Fibroblast of lung (primary cell): ENCODE data around the gene SRSF11. TPM values are rescaled to one million over a fixed set of nuclear protein-coding genes. Genes with fewer than 3 reads are reported as not detected.

ENCODE experiments used
- DNase-seq, 2 donors: peaks; one replicate each; pipeline versions ENCODE4 v3.0.0 to v3.0.0-alpha.2; 2010; ENCODE audit warnings: low read depth in 2 of 2
- H2AFZ ChIP-seq: 2 replicates; pipeline ENCODE4 v1.5.1; 2012; ENCODE audit warnings: low read length, control low read depth, inconsistent platforms
- H3K27ac ChIP-seq: 2 replicates; pipeline ENCODE4 v1.5.1; 2011; ENCODE audit warnings: low read length, control low read depth; ENCODE audit not compliant: insufficient read depth
- H3K27me3 ChIP-seq: 2 replicates; pipeline ENCODE4 v1.5.1; 2011; ENCODE audit warnings: mild to moderate bottlenecking, low read length; ENCODE audit not compliant: control insufficient read depth, insufficient read depth
- H3K36me3 ChIP-seq: 2 replicates; pipeline ENCODE4 v1.5.1; 2011; ENCODE audit warnings: low read length; ENCODE audit not compliant: control insufficient read depth, insufficient read depth
- H3K4me1 ChIP-seq: 2 replicates; pipeline ENCODE4 v1.5.1; 2011; ENCODE audit warnings: low read length; ENCODE audit not compliant: control insufficient read depth, insufficient read depth; ENCODE audit errors: extremely low read depth
- H3K4me2 ChIP-seq: 2 replicates; pipeline ENCODE4 v1.5.1; 2011; ENCODE audit warnings: low read length, control low read depth; ENCODE audit not compliant: insufficient read depth; ENCODE audit errors: extremely low read depth
- H3K4me3 ChIP-seq, 4 experiments: fragments of 200-600 bp in 1 of 4; sonication (generic) in 1 of 4; replicated peaks in 1 of 4; 2 replicates each; pipeline ENCODE4 v1.5.1; 2011 to 2016; ENCODE audit warnings: low read length in 4 of 4, low read depth in 3 of 4, mild to moderate bottlenecking in 3 of 4, control low read depth in 2 of 4, inconsistent platforms in 1 of 4, mixed read lengths in 1 of 4; ENCODE audit not compliant: insufficient read depth in 1 of 4; ENCODE audit errors: control extremely low read depth in 1 of 4
- H3K79me2 ChIP-seq: 2 replicates; pipeline ENCODE4 v1.5.1; 2012; ENCODE audit warnings: mild to moderate bottlenecking, low read length, inconsistent platforms; ENCODE audit not compliant: control insufficient read depth, insufficient read depth
- H3K9ac ChIP-seq: 2 replicates; pipeline ENCODE4 v1.5.1; 2011; ENCODE audit warnings: mild to moderate bottlenecking, low read length, control low read depth; ENCODE audit not compliant: insufficient read depth
- H3K9me3 ChIP-seq: 2 replicates; pipeline ENCODE4 v1.5.1; 2012; ENCODE audit warnings: low read depth, low read length; ENCODE audit not compliant: control insufficient read depth, insufficient read depth
- H4K20me1 ChIP-seq: 2 replicates; pipeline ENCODE4 v1.5.1; 2011; ENCODE audit warnings: low read length; ENCODE audit not compliant: control insufficient read depth, insufficient read depth; ENCODE audit errors: extremely low read depth
- EZH2 ChIP-seq: IDR thresholded peaks from 2 replicates; pipeline ENCODE4 v1.5.1; 2012; ENCODE audit warnings: low read length, control low read depth, mild to moderate bottlenecking; ENCODE audit errors: missing control alignments
- polyA plus RNA-seq, 2 donors: library from polyadenylated mRNA; depleted of rRNA in 1 of 2; stranded (reverse) in 1 of 2; unstranded in 1 of 2; fragments of >200 nt; gene quantifications; 2 replicates each; pipeline ENCODE4 v1.2.1, GENCODE V29; 2011 to 2012; ENCODE audit warnings: missing spikeins in 1 of 2
- total RNA-seq: library from RNA; depleted of rRNA; stranded (reverse); fragments of >200 nt; gene quantifications from 2 replicates; pipeline ENCODE4 v1.2.1, GENCODE V29; 2014
- TF ChIP-seq, protein P1 (sequence below), 2 donors: IDR thresholded peaks in 1 of 2; conservative IDR thresholded peaks in 1 of 2; 1 replicate in 1 of 2; 2 replicates in 1 of 2; pipeline ENCODE4 v1.5.1; 2011 to 2012; ENCODE audit warnings: low read length in 2 of 2, control low read depth in 1 of 2, inconsistent platforms in 1 of 2, low read depth in 1 of 2, mild to moderate bottlenecking in 1 of 2

SRSF11 gene
- total and polyA plus RNA-seq, 2 donors (not counting 1 experiment from before 2014, with no cell fraction given): 139 to 163 TPM

DNA sequence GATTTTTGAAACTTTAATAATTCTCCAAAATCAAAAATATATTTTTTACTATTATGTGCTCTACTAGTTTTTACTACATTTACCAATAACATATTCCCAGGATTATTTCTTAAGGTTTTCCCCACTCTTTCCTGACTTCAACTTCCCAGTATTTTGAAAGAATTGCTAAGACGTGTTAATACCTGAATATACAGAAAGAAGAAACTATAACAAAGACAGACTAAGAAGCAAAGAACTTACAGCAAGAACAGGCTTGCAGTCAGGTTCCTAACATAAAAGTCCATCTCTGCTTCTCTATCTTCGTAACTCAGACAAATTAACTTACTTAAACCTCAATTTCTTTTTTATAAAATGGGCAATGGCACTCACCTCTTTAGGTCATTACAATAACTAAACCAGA is 63.2 kb downstream of the SRSF11 start:
- Histone ChIP-seq H3K4me1 (no peaks in the 10 kb centered on the region), H3K9ac (no peak overlapping the region), H3K27me3 (no peaks in the 10 kb centered on the region)

DNA sequence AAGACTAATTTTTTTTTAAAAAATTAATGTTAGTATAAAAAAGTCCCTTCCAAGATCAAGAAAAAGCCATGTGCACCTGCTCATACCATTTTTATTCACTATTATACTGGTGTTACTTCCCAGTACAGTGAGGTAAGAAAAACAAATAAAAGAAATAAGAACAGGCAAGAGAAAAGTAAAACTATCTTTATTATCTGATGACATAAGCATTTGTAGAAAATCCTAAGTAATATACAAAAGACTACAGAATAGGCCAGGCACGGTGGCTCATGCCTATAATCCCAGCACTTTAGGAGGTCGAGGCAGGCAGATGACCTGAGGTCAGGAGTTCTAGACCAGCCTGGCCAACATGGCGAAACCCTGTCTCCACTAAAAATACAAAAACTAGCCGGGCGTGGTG is 65.3 kb downstream of the SRSF11 start:
- H3K4me1 ChIP-seq: no peaks in the 10 kb centered on the region
- DNase-seq: no peak
- H3K9ac ChIP-seq: no peak overlapping the region
- H3K4me3 ChIP-seq: no peak overlapping the region
- H3K4me2 ChIP-seq: no peak overlapping the region
- H2AFZ ChIP-seq: no peak overlapping the region
- no peaks in the 10 kb centered on the region for H3K36me3 ChIP-seq
- TF ChIP-seq, protein P1, sequence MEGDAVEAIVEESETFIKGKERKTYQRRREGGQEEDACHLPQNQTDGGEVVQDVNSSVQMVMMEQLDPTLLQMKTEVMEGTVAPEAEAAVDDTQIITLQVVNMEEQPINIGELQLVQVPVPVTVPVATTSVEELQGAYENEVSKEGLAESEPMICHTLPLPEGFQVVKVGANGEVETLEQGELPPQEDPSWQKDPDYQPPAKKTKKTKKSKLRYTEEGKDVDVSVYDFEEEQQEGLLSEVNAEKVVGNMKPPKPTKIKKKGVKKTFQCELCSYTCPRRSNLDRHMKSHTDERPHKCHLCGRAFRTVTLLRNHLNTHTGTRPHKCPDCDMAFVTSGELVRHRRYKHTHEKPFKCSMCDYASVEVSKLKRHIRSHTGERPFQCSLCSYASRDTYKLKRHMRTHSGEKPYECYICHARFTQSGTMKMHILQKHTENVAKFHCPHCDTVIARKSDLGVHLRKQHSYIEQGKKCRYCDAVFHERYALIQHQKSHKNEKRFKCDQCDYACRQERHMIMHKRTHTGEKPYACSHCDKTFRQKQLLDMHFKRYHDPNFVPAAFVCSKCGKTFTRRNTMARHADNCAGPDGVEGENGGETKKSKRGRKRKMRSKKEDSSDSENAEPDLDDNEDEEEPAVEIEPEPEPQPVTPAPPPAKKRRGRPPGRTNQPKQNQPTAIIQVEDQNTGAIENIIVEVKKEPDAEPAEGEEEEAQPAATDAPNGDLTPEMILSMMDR (conservative IDR thresholded peaks at IDR 0.05 in 1 of 2, IDR thresholded peaks at IDR 0.05 in 1 of 2; ENCODE audit: low read depth in 1 of 2, low read length in 2 of 2): no peak
- no peak for TF ChIP-seq EZH2
- H4K20me1 ChIP-seq: no peaks in the 10 kb centered on the region
- H3K27ac ChIP-seq: no peak overlapping the region
- no peaks in the 10 kb centered on the region for H3K9me3 ChIP-seq
- no peaks in the 10 kb centered on the region for H3K79me2 ChIP-seq
- H3K27me3 ChIP-seq: no peaks in the 10 kb centered on the region

More for the DNA sequence above, 63.2 kb downstream of the SRSF11 start:
- Histone ChIP-seq H3K27ac (no peak overlapping the region), H3K9me3 (no peaks in the 10 kb centered on the region), H3K4me3 (no peak overlapping the region), H3K4me2 (no peak overlapping the region), H4K20me1 (no peaks in the 10 kb centered on the region), H2AFZ (no peak overlapping the region), H3K36me3 (no peaks in the 10 kb centered on the region), H3K79me2 (no peaks in the 10 kb centered on the region)
- no peak for TF ChIP-seq EZH2
- TF ChIP-seq, protein P1 (conservative IDR thresholded peaks at IDR 0.05 in 1 of 2, IDR thresholded peaks at IDR 0.05 in 1 of 2; ENCODE audit: low read depth in 1 of 2, low read length in 2 of 2): no peak
- no peak for DNase-seq

DNA sequence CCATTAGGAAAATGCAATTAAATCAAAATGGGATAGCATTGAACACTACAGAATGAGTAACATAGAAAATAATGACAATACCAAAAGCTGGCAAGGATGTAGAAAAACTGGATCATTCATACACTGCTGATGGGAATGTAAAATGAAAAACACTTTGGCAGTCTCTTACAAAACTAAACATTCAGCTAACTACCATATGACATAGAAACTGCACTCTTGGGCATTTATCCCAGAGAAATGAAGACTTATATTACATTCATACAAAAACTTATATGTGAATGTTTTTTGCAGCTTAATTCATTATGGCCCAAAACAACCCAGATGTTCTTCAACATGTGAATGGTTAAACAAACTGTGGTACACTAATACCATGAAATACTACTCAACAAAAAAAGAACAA is 67.0 kb downstream of the SRSF11 start:
- H3K9ac ChIP-seq: no peak overlapping the region
- H3K27ac ChIP-seq: no peak overlapping the region
- no peaks in the 10 kb centered on the region for H3K27me3 ChIP-seq
- TF ChIP-seq, protein P1 (conservative IDR thresholded peaks at IDR 0.05 in 1 of 2, IDR thresholded peaks at IDR 0.05 in 1 of 2; ENCODE audit: low read depth in 1 of 2, low read length in 2 of 2): no peak
- no peak for TF ChIP-seq EZH2
- H3K36me3 ChIP-seq: no peaks in the 10 kb centered on the region
- H3K4me3 ChIP-seq: no peak overlapping the region
- no peak overlapping the region for H3K4me2 ChIP-seq
- H4K20me1 ChIP-seq: no peaks in the 10 kb centered on the region
- H3K9me3 ChIP-seq: no peaks in the 10 kb centered on the region
- H3K79me2 ChIP-seq: no peaks in the 10 kb centered on the region
- H2AFZ ChIP-seq: no peak overlapping the region
- DNase-seq: peak in 1 of 2 donors; percentile 57
- H3K4me1 ChIP-seq: no peaks in the 10 kb centered on the region
